ENCODE results near the gene KANTR.

KANTR gene

GRCh38 chrX:53093748-53094581, at the start of gene KANTR:
Gene KANTR (plus strand): TSS chrX:53094142. CDS start chrX:53124273, 30,131 bp downstream.
- DNase-seq, result peak; percentile 87

GRCh38 chrX:53044995-53045394, 48.9 kb upstream of the KANTR start:
- DNase-seq, result no peak

GRCh38 chrX:53047228-53047627, 46.7 kb upstream of the KANTR start:
- DNase-seq, result no peak

GRCh38 chrX:53048169-53049126, 45.5 kb upstream of the KANTR start, which contains the start of gene GPR173:
Gene GPR173 (plus strand): TSS chrX:53048789. CDS start chrX:53076622, 27,833 bp downstream.
- no peak for DNase-seq

- no peak for DNase-seq
Observed at GRCh38 chrX:53049127-53049517, 44.8 kb upstream of the KANTR start.

GRCh38 chrX:53050841-53051240, 43.1 kb upstream of the KANTR start:
- DNase-seq, result no peak

- DNase-seq, result no peak
Observed at GRCh38 chrX:53055244-53055849, 38.6 kb upstream of the KANTR start.

- no peak for DNase-seq
Observed at GRCh38 chrX:53056292-53056691, 37.6 kb upstream of the KANTR start.

- DNase-seq, result no peak
Observed at GRCh38 chrX:53065104-53065503, 28.8 kb upstream of the KANTR start.

- DNase-seq, result no peak
Observed at GRCh38 chrX:53071064-53071463, 22.9 kb upstream of the KANTR start.

GRCh38 chrX:53071604-53072417, 22.1 kb upstream of the KANTR start:
- peak; percentile 83 for DNase-seq

GRCh38 chrX:53072418-53073114, 21.4 kb upstream of the KANTR start:
- DNase-seq, result no peak

GRCh38 chrX:53073115-53073586, 20.8 kb upstream of the KANTR start:
- no peak for DNase-seq

- DNase-seq, result no peak
Observed at GRCh38 chrX:53075011-53075410, 18.9 kb upstream of the KANTR start.

- DNase-seq, result no peak
Observed at GRCh38 chrX:53076671-53077070, 17.3 kb upstream of the KANTR start.

- DNase-seq, result no peak
Observed at GRCh38 chrX:53077207-53078197, 16.4 kb upstream of the KANTR start.

GRCh38 chrX:53078943-53079342, 15.0 kb upstream of the KANTR start:
- DNase-seq, result no peak

- peak; percentile 53 for DNase-seq
Observed at GRCh38 chrX:53080628-53081580, 13.0 kb upstream of the KANTR start.
